Lower leg skin (tissue), 4 donors: ENCODE data around the gene DCAKD. TPM values are rescaled to one million over a fixed set of nuclear protein-coding genes. Genes with fewer than 3 reads are reported as not detected.

ENCODE experiments used
- DNase-seq, 2 donors: peaks; one replicate each; pipeline ENCODE4 v3.0.0-alpha.2; 2019; ENCODE audit warnings: low spot score in 2 of 2
- H3K4me3 ChIP-seq: fragments of 200-600 bp; sonication (generic); 2 replicates; pipeline ENCODE4 v1.5.1; 2017; ENCODE audit warnings: mild to moderate bottlenecking, low read depth; ENCODE audit not compliant: poor library complexity, severe bottlenecking
- POLR2A ChIP-seq, 2 donors: fragments of 450-650 bp; IDR thresholded peaks; one replicate each; pipeline ENCODE4 v1.6.1; 2016 to 2017; ENCODE audit warnings: antibody characterized with exemption in 2 of 2, mild to moderate bottlenecking in 1 of 2, moderate library complexity in 1 of 2
- WGBS, 2 donors: methylation state at CpG; one replicate each; pipeline ENCODE4 v1.1.5; 2018; 5-methylcytosine and 5-hydroxymethylcytosine counted together
- intact Hi-C: fragments of 100-400 bp; cut with DNase I; formaldehyde crosslinking; loops from one replicate; pipeline ENCODE4 v1.15.0; 2023; ENCODE audit warnings: low total_unique reads
- total RNA-seq, 4 donors: library from RNA; depleted of rRNA; stranded (reverse); fragments of >200 nt; gene quantifications; one replicate each; pipeline ENCODE4 v1.1.0, GENCODE V29; 2016
- TF ChIP-seq, protein P1 (sequence below), 3 donors: fragments of 450-650 bp; IDR thresholded peaks; one replicate each; pipeline ENCODE4 v1.5.1; 2016; ENCODE audit warnings: antibody characterized with exemption in 3 of 3, mild to moderate bottlenecking in 3 of 3, moderate library complexity in 2 of 3

Gene DCAKD
- total RNA-seq, 4 donors from 2014 or later = 47.9 to 70.2 (median 61.0) TPM

DNA sequence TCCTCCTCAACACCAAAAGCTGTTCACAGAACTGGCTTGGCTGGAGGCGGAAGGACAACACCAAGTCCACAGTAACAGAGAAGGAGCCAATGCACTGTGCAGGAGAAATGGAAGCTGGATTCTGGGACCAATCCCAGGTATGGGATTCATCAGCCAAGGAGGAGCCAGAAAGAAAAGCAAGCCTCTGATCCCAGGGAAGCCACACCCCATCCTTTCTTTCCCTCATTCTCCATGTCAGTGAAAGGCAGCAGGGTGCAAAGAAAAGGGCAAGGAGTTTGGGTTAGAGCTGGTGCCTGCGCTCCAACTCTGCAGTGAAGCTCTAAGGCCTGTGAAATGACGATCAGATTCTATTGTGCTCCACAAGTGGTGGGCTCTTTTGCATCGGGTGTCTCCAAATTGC, 11.0 kb downstream of the DCAKD start:
- WGBS, 2 donors = 75 to 81% methylated on average over 4 of the region's 4 CpGs
- H3K4me3 ChIP-seq = no peak overlapping the region
- no peak for TF ChIP-seq POLR2A (IDR thresholded peaks at IDR 0.05)
- TF ChIP-seq, protein P1, sequence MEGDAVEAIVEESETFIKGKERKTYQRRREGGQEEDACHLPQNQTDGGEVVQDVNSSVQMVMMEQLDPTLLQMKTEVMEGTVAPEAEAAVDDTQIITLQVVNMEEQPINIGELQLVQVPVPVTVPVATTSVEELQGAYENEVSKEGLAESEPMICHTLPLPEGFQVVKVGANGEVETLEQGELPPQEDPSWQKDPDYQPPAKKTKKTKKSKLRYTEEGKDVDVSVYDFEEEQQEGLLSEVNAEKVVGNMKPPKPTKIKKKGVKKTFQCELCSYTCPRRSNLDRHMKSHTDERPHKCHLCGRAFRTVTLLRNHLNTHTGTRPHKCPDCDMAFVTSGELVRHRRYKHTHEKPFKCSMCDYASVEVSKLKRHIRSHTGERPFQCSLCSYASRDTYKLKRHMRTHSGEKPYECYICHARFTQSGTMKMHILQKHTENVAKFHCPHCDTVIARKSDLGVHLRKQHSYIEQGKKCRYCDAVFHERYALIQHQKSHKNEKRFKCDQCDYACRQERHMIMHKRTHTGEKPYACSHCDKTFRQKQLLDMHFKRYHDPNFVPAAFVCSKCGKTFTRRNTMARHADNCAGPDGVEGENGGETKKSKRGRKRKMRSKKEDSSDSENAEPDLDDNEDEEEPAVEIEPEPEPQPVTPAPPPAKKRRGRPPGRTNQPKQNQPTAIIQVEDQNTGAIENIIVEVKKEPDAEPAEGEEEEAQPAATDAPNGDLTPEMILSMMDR (IDR thresholded peaks at IDR 0.05) = no peak
- no peak for DNase-seq
- intact Hi-C loops = no loop called here

DNA sequence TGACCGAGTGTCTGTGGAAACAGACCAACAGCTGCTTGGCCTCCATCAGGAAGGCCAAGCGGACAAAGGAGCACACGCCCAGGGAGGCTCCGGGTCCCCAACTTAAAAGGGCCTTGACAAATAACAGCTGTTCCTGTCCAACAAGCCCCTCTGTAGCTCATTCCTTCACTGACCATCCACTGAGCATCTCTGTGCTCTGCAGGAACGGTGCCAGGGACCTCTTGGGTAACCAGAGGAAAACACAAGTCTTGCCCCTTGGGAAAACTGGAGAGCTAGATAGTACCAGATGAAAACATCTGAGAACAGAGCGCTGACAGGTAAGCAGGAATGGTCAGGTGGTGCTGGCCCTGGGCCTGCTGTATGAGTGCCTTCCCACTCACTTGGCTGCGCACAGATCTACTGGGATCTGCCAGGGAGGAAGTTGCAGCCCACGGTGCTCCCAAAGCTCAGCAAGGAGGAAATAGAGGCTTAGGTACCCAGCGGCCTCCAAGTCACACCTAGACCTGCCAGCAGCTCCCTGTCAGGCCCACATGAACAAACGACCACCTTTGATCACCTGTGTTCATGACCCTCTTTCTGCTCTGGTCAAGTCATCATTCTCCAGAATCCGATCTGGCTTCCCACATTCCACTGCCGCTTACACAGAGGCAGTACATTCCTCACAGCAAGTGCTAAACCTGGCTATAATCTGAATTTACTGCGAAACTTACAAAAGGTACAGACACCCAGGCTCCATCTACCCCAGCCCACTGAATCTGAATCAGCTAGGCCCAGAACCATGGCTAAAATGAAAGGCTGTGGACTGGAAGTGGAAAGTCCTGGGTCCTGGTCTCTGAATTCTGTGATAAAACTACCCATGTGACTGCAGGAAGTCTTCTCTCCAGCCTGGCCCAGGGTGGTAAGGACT, 12.5 kb downstream of the DCAKD start:
- no peak for TF ChIP-seq POLR2A (IDR thresholded peaks at IDR 0.05)
- TF ChIP-seq, protein P1 (IDR thresholded peaks at IDR 0.05) = no peak
- 56 to 60% methylated on average over 13 of the region's 13 CpGs for WGBS, 2 donors
- DNase-seq = no peak
- H3K4me3 ChIP-seq = no peak overlapping the region
- intact Hi-C loops = no loop called here

DNA sequence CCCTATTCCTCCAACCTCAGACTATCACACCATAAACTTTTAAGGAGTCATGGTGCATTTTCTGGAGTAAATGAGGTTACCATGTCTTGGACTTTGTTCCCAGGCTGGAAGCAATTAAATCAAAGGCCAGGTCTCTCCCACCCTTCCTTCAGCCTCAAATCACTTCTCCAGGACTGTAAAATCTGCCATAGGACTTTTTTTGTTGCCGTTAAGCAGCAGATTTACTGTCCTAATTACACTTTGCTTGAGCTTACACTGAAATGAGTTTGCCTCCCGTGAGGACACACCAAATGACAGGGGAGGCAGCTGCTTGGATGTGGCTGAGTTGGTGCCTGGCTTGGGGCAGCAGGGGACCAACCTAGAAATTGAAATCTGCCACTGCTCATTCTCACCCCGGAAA, 14.7 kb downstream of the DCAKD start:
- DNase-seq = no peak
- no peak for TF ChIP-seq POLR2A (IDR thresholded peaks at IDR 0.05)
- 49 to 79% methylated on average over 3 of the region's 3 CpGs for WGBS, 2 donors
- H3K4me3 ChIP-seq = no peak overlapping the region
- intact Hi-C loops = no loop called here

DNA sequence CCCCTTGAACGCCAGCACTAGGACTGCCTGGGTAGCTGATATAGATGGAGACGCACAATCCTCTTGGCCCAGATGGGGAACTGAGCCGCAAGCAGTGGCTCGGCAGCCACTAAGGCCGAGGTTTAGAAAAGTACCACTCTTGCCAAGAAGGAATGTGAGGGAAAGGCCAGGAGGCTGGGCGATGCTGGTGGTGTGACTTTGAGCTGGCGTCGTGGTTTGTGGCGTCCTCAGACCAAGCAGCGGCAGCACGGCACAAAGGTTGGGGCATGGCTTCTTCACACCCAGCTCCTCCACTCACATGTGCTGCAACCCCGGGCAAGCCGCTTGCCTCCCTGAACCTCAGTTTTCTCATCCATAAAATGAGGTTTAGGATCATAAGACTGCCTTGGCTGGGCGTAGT, 15.6 kb downstream of the DCAKD start:
- TF ChIP-seq, protein P1 (IDR thresholded peaks at IDR 0.05) = no peak
- no peak for TF ChIP-seq POLR2A (IDR thresholded peaks at IDR 0.05)
- no peak for DNase-seq
- intact Hi-C loops = no loop called here
- WGBS, 2 donors = 87 to 90% methylated on average over 14 of the region's 14 CpGs
- H3K4me3 ChIP-seq = no peak overlapping the region

DNA sequence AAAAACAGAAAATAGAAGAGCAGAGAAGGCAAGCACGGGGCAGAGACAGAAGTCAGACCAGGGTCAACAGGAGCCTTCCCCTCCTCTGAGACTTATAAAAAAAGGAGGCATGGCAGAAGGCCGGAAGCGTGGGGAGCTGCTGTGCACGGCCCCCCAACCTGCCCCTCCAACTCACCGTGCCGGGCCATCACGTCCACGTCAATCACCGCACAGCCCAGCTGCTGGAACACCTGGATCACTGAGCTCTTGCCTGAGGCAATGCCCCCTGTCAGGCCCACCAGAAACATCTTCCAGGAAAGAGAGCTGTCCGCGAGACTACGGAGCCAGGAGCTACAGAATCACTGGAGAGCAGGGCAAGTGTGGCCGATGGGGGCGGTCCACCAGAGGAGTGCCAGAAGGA, 16.8 kb downstream of the DCAKD start:
- DNase-seq = no peak
- H3K4me3 ChIP-seq = no peak overlapping the region
- intact Hi-C loops = no loop called here
- 91 to 93% methylated on average over 14 of the region's 14 CpGs for WGBS, 2 donors
- TF ChIP-seq POLR2A (IDR thresholded peaks at IDR 0.05) = no peak
- TF ChIP-seq, protein P1 (IDR thresholded peaks at IDR 0.05) = no peak

DNA sequence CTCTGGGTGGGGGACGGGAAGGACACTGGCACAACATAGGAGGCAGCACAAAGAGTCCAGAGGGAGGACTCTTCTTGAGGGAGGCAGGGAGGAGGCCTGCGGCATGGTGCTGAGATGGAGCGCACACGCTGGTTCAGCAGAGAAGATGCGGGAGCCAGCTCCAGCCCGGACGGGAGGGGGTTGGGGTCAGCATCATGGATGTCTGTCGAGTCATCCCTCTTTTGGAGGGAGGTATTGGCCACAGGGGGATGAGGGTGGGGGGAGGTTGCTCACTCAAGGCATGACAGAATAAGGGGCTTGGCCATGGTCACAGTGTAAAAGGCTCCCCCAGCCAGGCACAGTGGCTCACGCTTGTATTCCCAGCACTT, 19.3 kb downstream of the DCAKD start:
- intact Hi-C loops = no loop called here
- no peak for TF ChIP-seq POLR2A (IDR thresholded peaks at IDR 0.05)
- TF ChIP-seq, protein P1 (IDR thresholded peaks at IDR 0.05) = no peak
- 88 to 94% methylated on average over 9 of the region's 9 CpGs for WGBS, 2 donors

More for the DNA sequence above, 19.3 kb downstream of the DCAKD start:
- H3K4me3 ChIP-seq = no peak overlapping the region
- no peak for DNase-seq
